Spleen (tissue), 13 donors: Measurements from ENCODE around the gene NPC1. TPM values are rescaled to one million over a fixed set of nuclear protein-coding genes. Genes with fewer than 3 reads are reported as not detected.

Source experiments
- DNase-seq: peaks from one replicate; pipeline ENCODE4 v3.0.0-alpha.2; 2020
- H3K27ac ChIP-seq, 8 donors: fragments of 200-600 bp; sonication (generic) in 7 of 8; 1 replicate in 4 of 8; 2 replicates in 4 of 8; pipeline versions ENCODE4 v1.5.0 to v1.8.0; 2016 to 2021; ENCODE audit warnings: inconsistent platforms in 4 of 8, mild to moderate bottlenecking in 4 of 8, moderate library complexity in 1 of 8
- H3K27me3 ChIP-seq, 7 donors: fragments of 200-600 bp; sonication (generic) in 6 of 7; replicated peaks in 1 of 7; 1 replicate in 4 of 7; 2 replicates in 3 of 7; pipeline versions ENCODE4 v1.5.0 to v1.8.0; 2016 to 2021; ENCODE audit warnings: inconsistent platforms in 3 of 7, mild to moderate bottlenecking in 1 of 7
- H3K36me3 ChIP-seq, 6 donors: fragments of 200-600 bp; sonication (generic) in 5 of 6; 1 replicate in 4 of 6; 2 replicates in 2 of 6; pipeline versions ENCODE4 v1.5.0 to v1.8.0; 2016 to 2021; ENCODE audit warnings: inconsistent platforms in 2 of 6
- H3K4me1 ChIP-seq, 6 donors: fragments of 200-600 bp; sonication (generic) in 5 of 6; 1 replicate in 3 of 6; 2 replicates in 3 of 6; pipeline versions ENCODE4 v1.5.0 to v1.8.0; 2016 to 2021; ENCODE audit warnings: inconsistent platforms in 3 of 6
- H3K4me3 ChIP-seq, 8 donors: fragments of 200-600 bp; sonication (generic) in 7 of 8; 1 replicate in 4 of 8; 2 replicates in 4 of 8; pipeline versions ENCODE4 v1.5.0 to v1.8.0; 2016 to 2021; ENCODE audit warnings: inconsistent platforms in 4 of 8, mild to moderate bottlenecking in 4 of 8, moderate library complexity in 2 of 8
- H3K9me3 ChIP-seq, 8 donors: fragments of 200-600 bp; sonication (generic) in 7 of 8; 1 replicate in 4 of 8; 2 replicates in 4 of 8; pipeline versions ENCODE4 v1.5.0 to v1.8.0; 2016 to 2021; ENCODE audit warnings: inconsistent platforms in 4 of 8
- POLR2A ChIP-seq, 3 donors: fragments of 450-650 bp; IDR thresholded peaks; one replicate each; pipeline ENCODE4 v1.5.1; 2017; ENCODE audit warnings: antibody characterized with exemption in 3 of 3, mild to moderate bottlenecking in 1 of 3
- POLR2AphosphoS5 ChIP-seq, 3 donors: sonication (generic); formaldehyde crosslinking; IDR thresholded peaks; one replicate each; pipeline ENCODE4 v1.5.1; 2017; ENCODE audit warnings: antibody characterized with exemption in 3 of 3
- WGBS, 5 donors: extraction: QIAGEN DNeasy Blood & Tissue Kit in 3 of 5; methylation state at CpG; one replicate each; pipeline versions ENCODE4 v1.1.5 to v1.1.7; 2013 to 2018; 5-methylcytosine and 5-hydroxymethylcytosine counted together
- intact Hi-C: fragments of 100-400 bp; cut with DNase I; formaldehyde crosslinking; loops from one replicate; pipeline ENCODE4 v1.15.0; 2023; ENCODE audit warnings: low total_unique reads
- long read RNA-seq, 2 donors: transcript quantifications; one replicate each; lab custom pipeline, GENCODE V29; 2026
- polyA plus RNA-seq, 3 donors: library from polyadenylated mRNA; stranded (reverse); fragments of 200-250 nt; gene quantifications; one replicate each; pipeline ENCODE4 v1.2.1, GENCODE V29; 2013
- total RNA-seq, 7 donors: library from RNA; depleted of rRNA in 3 of 7; stranded (reverse); fragments of >200 nt in 3 of 7; fragmentation: NEBNext Ultra II Directional in 4 of 7; extraction: Animal tissue kit (Norgen Biotek cat#: 25700) in 4 of 7; gene quantifications; one replicate each; pipeline versions ENCODE4 v1.1.0 to v1.2.1, GENCODE V29; 2016 to 2021
- TF ChIP-seq, protein P1 (sequence below), 11 experiments: fragments of 200-600 bp in 7 of 11; fragments of 450-650 bp in 4 of 11; sonication (generic) in 4 of 11; IDR thresholded peaks in 8 of 11; conservative IDR thresholded peaks in 3 of 11; 1 replicate in 7 of 11; 2 replicates in 4 of 11; pipeline versions ENCODE4 v1.4.0 to v1.8.0; 2016 to 2021; ENCODE audit warnings: antibody characterized with exemption in 11 of 11, inconsistent platforms in 4 of 11, mild to moderate bottlenecking in 1 of 11
- donor health status: healthy with polysubstance abuse.
- donor health status: DM: no; HTN: no; CAD: no; lungs with moderate emphysema.
- donor health status: DM: no; HTN: no; CAD: no.
- donor health status: Bipolar disorder and iron deficiency.
- donor health status: healthy.
- donor health status: DM: no; HTN: no; CAD: no.
- donor health status: DM: yes; HTN: yes; CAD: no.

NPC1 gene
- total RNA-seq (10 to 100 TPM; 47.2 to 84.2 (median 68.9) TPM), polyA plus RNA-seq (10 to 100 TPM in 2 of 3 donors, 1 to 10 TPM in 1; 8.1 to 13.3 (median 11.2) TPM)
- long read RNA-seq, donor 1, full-length matches to known transcripts, result 2 of 11 reads
- long read RNA-seq, donor 1, partial matches to known transcripts, result 9 of 11 reads
- long read RNA-seq, donor 1, other reads (novel, unspliced or antisense), result 0 of 11 reads
- long read RNA-seq, donor 2, full-length matches to known transcripts, result 1 of 1 reads
- long read RNA-seq, donor 2, partial matches to known transcripts, result 0 of 1 reads
- long read RNA-seq, donor 2, other reads (novel, unspliced or antisense), result 0 of 1 reads

DNA sequence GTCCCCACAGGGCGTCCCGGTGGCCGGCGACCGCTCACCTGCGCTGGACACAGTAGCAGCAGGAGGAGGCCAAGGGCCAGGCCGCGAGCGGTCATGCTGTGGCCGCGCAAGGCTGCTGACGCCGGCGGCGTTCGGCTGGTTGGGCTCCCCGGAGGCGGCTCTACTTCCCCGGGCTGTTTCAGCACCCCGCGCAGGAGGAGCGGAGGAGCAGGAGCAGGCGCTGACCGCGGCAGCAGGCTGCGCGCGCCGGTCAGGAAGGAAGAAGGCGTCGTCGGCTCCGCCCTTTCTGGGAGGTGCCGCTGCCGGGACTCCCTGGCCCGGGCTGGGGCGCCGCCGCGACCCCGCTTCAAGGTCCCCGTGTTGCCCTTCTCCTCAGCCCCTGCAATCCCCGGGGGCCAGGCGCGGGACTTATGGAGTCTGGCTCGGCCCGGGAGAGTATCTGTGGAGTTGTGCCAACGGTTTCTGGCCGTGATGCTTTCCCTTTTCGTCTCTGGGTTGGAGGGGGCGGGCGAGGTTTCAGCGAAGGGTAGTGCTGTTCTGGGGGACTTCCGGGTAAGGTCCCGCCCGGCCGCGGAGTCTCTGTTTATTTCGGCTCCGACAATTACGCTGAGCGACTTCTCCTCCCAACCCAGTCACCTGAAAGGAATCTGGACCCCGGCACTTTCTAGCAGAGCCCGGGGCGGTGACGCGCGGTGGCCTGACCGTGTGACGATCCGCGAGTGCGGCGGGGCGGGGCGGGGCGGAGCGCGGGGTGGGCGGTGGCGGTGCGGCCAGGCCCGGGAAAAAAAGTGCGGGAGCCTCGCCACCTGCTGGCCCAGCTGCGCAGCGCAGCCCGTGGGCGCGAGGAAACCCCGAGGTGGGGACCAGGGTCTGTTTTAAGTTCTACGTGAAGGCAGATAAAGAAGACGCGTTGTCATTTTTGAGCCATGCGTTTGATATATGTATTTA lies at the start of gene NPC1:
TSS of gene NPC1 (minus strand) at position 258 of the 948 bp plus-strand sequence. CDS start at position 95, 163 bp downstream.
- intact Hi-C loops, result loop anchor here (5.0 kb wide), 2 partner anchors 69 to 84 kb away; partner anchors contain the start of gene RMC1
- peak; percentile 99 for DNase-seq
- Histone ChIP-seq H3K4me3 (peak within 1 kb of the TSS; percentile 64 to 96 (median 88)), H3K4me1 (peaks cover 13 to 55% (median 35%) of the 10 kb centered on the region in 6 donors), H3K27ac (peak within 1 kb of the TSS; percentile 97 to 100 (median 99)), H3K27me3 (peaks cover 0 to 5% (median 0%) of the 10 kb centered on the region in 7 donors), H3K36me3 (peaks cover 0 to 5% (median 0%) of the 10 kb centered on the region in 6 donors), H3K9me3 (no peaks in the 10 kb centered on the region)
- 0 to 1% (median 1%) methylated on average over 40 to 95 of the region's 95 CpGs for WGBS, 5 donors
- TF ChIP-seq POLR2A (IDR thresholded peaks at IDR 0.05), result peak; percentile 25 to 79 (median 71)
- TF ChIP-seq, protein P1, sequence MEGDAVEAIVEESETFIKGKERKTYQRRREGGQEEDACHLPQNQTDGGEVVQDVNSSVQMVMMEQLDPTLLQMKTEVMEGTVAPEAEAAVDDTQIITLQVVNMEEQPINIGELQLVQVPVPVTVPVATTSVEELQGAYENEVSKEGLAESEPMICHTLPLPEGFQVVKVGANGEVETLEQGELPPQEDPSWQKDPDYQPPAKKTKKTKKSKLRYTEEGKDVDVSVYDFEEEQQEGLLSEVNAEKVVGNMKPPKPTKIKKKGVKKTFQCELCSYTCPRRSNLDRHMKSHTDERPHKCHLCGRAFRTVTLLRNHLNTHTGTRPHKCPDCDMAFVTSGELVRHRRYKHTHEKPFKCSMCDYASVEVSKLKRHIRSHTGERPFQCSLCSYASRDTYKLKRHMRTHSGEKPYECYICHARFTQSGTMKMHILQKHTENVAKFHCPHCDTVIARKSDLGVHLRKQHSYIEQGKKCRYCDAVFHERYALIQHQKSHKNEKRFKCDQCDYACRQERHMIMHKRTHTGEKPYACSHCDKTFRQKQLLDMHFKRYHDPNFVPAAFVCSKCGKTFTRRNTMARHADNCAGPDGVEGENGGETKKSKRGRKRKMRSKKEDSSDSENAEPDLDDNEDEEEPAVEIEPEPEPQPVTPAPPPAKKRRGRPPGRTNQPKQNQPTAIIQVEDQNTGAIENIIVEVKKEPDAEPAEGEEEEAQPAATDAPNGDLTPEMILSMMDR (IDR thresholded peaks at IDR 0.05 in 8 of 11, conservative IDR thresholded peaks at IDR 0.05 in 3 of 11), result peak; percentile 82 to 99 (median 98)
- TF ChIP-seq POLR2AphosphoS5 (IDR thresholded peaks at IDR 0.05), result peak; percentile 95 to 98 (median 96)

DNA sequence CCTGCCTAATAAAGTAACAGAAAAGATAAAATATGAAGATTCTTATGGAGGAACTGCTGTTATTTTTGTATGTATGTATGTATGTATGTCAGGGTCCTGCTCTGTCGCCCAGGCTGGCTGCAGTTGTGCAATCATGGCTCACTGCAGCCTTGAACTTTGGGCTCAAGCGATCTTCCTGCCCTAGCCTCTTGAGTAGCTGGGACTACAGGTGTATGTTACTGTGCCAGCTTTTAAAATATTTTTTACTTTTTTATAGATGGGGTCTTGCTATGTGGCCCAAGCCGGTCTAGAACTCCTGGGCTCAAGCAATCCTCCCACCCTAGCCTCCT lies 49.7 kb upstream of the NPC1 start:
- Histone ChIP-seq H3K4me1 (no peaks in the 10 kb centered on the region), H3K36me3 (no peaks in the 10 kb centered on the region), H3K27me3 (peaks cover 0 to 3% (median 0%) of the 10 kb centered on the region in 7 donors), H3K9me3 (peaks cover 0 to 1% (median 0%) of the 10 kb centered on the region in 8 donors), H3K27ac (no peak overlapping the region), H3K4me3 (no peak overlapping the region)
- DNase-seq, result no peak
- WGBS, 5 donors, result 78 to 92% (median 89%) methylated on average over 3 of the region's 3 CpGs
- TF ChIP-seq, protein P1 (IDR thresholded peaks at IDR 0.05 in 8 of 11, conservative IDR thresholded peaks at IDR 0.05 in 3 of 11), result no peak
- TF ChIP-seq POLR2AphosphoS5 (IDR thresholded peaks at IDR 0.05), result no peak
- TF ChIP-seq POLR2A (IDR thresholded peaks at IDR 0.05), result no peak
- intact Hi-C loops, result no loop called here

DNA sequence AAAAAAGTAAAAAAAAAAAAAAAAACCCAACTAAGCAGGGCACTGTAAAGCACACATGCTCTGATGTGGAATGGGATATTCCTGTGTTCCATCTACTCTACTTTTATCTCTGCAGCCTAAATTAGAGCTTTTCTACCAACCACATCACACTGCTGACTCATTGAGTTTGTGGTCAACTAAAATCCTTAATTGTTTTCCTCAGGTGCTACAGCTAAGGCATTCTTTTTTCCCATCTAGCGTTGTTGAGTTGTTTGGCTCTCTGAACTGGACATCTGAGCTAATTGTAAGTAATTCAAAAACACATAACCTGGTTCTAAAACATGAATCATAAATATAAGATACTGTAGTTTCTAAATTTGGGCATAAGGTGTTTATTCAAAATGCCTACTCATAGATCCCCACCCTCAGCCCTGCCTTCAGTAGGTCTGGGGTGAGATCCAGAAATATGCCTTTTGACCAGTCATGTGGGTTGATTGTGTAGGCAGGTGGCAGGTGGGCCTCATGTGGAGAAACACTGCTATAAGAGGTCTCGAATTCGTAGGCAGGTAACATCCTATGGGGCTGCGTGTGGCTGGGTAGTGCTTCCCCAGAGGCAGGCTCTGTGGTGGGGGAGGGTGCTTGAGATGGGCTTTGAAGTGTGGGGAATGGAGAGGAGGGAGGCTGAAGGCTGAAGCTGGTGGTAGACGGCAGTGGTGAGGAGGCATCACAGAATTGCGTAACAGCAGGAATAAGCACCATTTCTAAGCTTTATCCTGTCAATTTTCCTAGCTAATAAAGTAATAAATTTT lies 49.2 kb upstream of the NPC1 start:
- TF ChIP-seq POLR2A (IDR thresholded peaks at IDR 0.05) (no peak), POLR2AphosphoS5 (IDR thresholded peaks at IDR 0.05) (no peak)
- TF ChIP-seq, protein P1 (IDR thresholded peaks at IDR 0.05 in 8 of 11, conservative IDR thresholded peaks at IDR 0.05 in 3 of 11), result no peak
- H3K4me1 ChIP-seq, result no peaks in the 10 kb centered on the region
- 63 to 80% (median 72%) methylated on average over 6 of the region's 6 CpGs for WGBS, 5 donors
- intact Hi-C loops, result no loop called here
- no peak overlapping the region for H3K27ac ChIP-seq
- H3K4me3 ChIP-seq, result no peak overlapping the region
- H3K27me3 ChIP-seq, result no peaks in the 10 kb centered on the region
- H3K36me3 ChIP-seq, result no peaks in the 10 kb centered on the region
- no peak for DNase-seq
- no peaks in the 10 kb centered on the region for H3K9me3 ChIP-seq
